Left cardiac atrium (tissue), 4 donors: ENCODE data around the gene OR52K2. TPM values are rescaled to one million over a fixed set of nuclear protein-coding genes. Genes with fewer than 3 reads are reported as not detected.
A peak's percentile ranks its signal among the peaks of the same experiment; 100 is the strongest.
"Not testable (repeated sequence)": the region's sequence is repeated elsewhere in the genome, so short reads cannot be mapped to it uniquely, and the experiment has no call there.

ENCODE experiments used
- ATAC-seq, 2 donors: fragments of 200-7000 bp; cut with Tn5 transposase; one replicate each; pipeline ENCODE4 v1.9.1; 2020; ENCODE audit warnings: mild to moderate bottlenecking in 2 of 2, moderate library complexity in 2 of 2
- DNase-seq: peaks from one replicate; pipeline ENCODE4 v3.0.0-alpha.2; 2020
- intact Hi-C, 2 donors: fragments of 100-400 bp; cut with DNase I; formaldehyde crosslinking; loops; one replicate each; pipeline versions ENCODE4 v1.14.1 to v1.15.1; 2022 to 2023
- total RNA-seq, 2 donors: library from RNA; stranded (reverse); fragmentation: NEBNext Ultra II Directional; extraction: Animal tissue kit (Norgen Biotek cat#: 25700); gene quantifications; one replicate each; pipeline ENCODE4 v1.2.1, GENCODE V29; 2021
- donor health status: DM: no; HTN: yes; CAD: no.
- donor health status: DM: no; HTN: yes; CAD: no; lungs with severe emphysema.
- donor health status: DM: yes; HTN: yes; CAD: no.
- donor health status: Dilated cardiomyopathy.

Gene OR52K2
- total RNA-seq, 2 donors from 2014 or later: not detected

DNA sequence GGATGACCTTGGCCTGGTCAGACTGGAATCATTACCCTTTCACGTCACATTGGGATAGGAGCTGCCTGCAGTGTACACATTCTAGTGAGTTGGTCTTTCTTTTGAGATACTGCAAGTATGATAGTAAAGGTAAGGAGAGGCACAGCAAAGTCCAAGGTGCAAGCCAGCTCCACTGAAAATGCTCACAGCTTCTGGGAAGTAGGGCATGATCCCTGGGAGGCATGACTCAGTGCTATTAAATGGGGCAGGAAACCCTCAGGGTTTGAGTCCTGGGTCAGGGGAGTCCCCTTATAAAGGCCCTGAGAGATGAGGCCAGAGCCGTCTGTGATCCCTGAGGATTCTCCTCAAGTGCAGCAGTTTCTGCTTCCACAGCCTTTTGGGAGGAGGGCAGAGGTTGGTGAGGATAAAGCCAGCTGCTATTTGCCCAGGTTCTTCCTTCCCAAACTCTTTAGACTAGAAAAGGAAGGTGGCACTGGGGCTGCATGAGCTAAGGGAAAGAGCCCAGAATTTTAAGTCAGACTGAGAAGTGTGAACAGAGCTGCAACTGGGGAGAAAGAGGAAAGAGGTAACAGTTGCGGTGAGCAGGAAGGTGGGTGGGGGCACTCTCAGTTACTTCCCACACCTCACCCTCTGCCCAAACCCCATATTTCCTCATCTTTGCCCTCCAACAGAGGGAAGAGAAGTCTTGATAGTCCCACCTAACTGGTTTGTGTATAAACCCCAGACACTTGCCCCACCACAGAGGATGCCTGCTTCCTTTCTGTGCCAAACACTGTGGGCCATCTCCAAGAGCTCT lies 18.9 kb downstream of the OR52K2 start:
- DNase-seq (no peak), ATAC-seq (no peak)
- intact Hi-C loops: no loop called here

DNA sequence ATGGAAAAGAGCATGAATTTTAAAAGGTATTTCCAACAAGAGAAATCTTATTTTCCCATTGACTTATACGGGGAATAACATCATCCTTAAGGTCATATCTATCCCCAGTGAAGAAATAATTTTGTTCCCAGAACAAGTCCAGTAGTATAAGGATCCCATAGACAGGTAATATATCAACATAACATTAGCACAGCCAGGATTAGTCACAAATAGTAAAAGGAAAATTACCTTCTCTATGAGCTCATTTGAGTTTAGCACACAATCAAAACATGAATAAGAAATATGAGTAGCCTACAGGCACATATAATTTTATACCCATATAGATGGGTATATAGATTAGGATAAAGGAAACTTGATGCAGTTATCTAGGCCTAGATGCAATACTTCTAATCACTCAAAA lies 30.5 kb downstream of the OR52K2 start:
- intact Hi-C loops: no loop called here
- no peak for ATAC-seq
- no peak for DNase-seq

DNA sequence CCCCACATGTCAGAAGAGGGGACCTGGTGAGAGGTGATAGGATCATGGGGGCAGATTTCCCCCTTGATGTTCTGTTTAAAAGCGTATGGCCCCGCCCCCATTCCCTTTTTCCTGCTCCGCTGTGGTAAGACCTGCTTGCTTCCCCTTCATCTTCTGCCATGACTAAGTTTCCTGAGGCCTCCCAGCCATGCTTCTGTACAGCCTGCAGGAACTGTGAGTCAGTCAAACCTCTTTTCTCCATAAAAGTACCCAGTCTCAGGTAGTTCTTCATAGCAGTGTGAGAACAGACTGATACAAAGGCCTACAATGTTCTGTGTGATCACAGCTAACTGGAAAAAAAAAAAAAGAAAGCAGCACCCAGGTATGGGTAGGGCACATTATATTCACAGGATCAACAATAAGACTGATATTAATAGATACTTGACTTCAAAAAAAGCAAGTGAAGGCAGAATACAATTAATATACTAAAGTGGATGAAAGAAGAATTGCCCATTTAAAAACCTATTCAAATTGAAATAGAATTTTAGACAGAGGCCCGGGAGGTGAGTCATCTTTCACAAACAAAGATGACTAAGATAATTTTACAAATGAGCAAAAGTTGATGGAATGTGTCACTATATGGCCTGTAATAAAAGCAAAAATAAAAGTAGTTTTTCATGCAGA lies 31.6 kb downstream of the OR52K2 start:
- intact Hi-C loops: no loop called here
- DNase-seq: no peak
- ATAC-seq: no peak

DNA sequence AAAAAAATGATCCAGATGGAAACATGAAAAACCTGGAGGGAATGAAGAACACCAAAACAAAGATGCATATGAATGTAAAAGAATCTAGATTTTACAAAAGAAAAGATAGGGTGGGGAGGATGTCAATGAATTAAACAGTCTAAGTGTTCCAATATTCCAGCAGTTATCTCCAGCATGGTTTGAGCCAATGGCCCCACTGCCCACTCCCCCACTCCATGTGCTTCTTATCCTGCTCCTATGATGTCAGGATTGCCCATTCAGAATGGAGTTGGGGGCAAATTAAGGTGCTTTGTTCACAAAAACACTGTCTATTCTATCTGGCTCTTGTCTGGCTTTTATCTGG lies 32.1 kb downstream of the OR52K2 start:
- intact Hi-C loops: no loop called here
- no peak for ATAC-seq
- no peak for DNase-seq

DNA sequence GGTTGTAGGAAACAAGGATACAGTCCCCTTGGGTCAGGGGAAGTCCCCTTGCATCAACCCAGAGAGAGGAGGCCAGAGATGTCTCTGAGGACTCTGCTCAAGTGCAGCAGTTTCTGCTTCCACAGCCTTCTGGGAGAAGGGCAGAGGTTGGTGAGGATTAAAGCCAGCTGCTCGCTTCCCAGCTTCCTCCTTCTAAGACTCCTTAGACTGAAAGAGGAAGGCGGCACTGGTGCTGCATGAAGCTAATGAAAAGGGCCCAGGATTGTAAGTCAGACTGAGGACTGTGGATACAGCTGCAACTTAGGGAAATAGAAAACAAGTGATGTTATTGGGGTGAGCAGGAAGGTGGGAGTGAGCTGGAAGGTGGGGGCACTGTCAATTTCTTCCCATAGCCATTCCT lies 33.4 kb downstream of the OR52K2 start, which contains the start of gene OR52K1:
OR52K1 (plus strand) TSS at position 202 of the 400 bp plus-strand sequence. CDS start 6,255 bp downstream, outside the sequence.
- ATAC-seq (peak in 1 of 2 donors; percentile 34), DNase-seq (no peak)
- intact Hi-C loops: no loop called here

DNA sequence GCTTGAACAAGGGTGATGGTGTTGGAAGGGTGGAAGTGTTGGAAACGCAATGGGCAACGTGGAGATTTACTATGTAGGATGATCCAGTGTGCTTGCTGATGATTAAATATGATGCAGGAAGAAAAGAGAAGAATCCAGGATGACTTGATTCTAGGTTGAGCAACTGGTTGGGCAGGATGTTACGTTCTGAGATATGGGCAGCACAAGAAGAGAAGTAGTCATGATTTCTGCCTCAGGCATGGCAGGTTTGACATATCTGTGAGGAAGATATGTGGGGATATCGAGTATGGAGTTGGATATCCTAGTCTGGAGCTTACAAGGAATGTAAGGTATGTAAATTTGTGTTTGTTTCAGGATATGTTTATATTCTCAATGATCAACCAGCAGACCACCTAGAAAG lies 35.2 kb downstream of the OR52K2 start:
- intact Hi-C loops: no loop called here
- no peak for ATAC-seq
- no peak for DNase-seq

DNA sequence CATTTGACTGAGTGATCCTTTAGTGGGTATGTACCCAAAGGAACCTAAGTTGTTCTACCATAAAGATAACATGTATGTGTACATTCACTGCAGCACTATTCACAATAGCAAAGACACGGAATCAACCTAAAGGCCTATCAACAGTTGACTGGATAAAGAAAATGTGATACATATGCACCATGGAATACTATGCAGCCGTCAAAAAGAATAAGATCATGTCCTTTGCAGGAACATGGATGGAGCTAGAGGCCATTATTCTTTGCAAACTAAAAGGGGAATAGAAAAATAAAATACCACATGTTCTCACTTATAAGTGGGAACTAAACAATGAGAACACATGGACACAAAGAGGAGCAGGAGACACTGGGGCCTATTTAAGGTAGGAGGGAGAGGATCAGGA lies 42.3 kb downstream of the OR52K2 start:
- DNase-seq, intact Hi-C loops, ATAC-seq: not testable (repeated sequence)

DNA sequence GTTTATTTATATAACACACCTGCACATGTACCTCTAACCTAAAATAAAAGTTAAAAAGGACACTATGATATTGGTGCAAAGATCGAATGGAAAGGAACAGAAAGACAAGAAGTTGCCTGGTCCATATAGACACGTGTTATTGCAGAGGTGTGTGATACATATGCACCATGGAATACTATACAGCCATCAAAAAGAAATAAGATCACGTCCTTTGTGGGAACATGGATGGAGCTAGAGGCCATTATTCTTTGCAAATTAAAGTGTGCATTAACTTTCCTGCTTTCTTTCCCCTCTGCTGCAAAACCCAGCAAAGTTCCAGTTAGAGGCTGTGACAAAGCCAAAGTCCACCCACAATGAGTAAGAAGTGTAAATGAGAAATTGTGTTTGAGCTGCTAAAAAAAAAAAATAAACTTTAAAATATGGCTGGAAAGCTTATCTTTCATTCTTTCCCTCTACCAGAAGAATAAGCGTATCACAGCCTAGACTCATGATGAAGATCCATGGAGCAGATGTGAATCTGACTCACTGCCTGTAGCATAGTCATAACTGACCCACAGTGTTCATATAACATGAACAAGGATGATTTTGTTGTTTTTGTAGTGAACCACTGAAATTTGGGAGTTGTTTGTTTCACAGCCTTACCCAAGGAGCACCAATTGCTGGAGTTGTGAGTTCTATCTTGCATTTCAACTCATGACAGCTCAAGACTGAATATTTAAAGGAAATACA lies 42.9 kb downstream of the OR52K2 start:
- no peak for DNase-seq
- intact Hi-C loops: no loop called here
- no peak for ATAC-seq

DNA sequence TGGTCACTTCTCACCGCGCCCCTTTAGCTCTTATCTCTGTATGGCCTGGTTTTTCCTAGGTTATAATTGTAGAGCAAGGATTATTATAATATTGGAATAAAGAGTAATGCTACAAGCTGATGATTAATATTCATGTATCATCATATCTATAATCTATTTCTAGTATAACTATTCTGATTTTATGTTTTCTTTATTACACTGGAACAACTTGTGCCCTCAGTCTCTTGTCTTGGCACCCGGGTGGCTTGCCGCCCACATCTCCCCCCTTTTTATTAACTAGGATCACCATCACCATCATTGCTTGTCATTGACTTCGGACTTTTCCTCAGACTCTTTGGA lies 44.4 kb downstream of the OR52K2 start:
- DNase-seq (no peak), ATAC-seq (no peak)
- intact Hi-C loops: loop anchor here in 1 of 2 donors (1.0 kb wide), 1 partner anchor 306 kb away; no protein-coding TSS in a partner anchor

DNA sequence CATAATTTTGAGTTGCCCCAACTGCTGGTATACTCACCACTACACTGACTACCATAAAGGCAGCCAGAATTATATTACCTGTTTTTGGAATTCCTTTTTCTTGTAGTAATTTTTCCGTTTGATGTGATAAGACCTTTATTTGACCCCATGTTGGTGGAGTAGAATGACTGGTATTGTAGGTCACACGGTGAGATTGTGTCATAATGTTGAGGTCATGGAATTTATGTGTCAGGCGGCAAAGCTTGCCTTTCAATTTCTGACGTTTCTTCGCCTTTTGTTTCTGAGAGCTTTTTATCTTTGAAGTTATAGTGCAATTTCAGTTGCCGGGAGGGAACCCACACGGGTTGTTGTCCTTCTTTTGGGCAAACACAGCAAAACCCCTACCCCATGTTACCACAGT lies 46.4 kb downstream of the OR52K2 start:
- intact Hi-C loops: loop anchor here in 1 of 2 donors (2.0 kb wide), 1 partner anchor 307 kb away; no protein-coding TSS in a partner anchor
- ATAC-seq (no peak), DNase-seq (no peak)

DNA sequence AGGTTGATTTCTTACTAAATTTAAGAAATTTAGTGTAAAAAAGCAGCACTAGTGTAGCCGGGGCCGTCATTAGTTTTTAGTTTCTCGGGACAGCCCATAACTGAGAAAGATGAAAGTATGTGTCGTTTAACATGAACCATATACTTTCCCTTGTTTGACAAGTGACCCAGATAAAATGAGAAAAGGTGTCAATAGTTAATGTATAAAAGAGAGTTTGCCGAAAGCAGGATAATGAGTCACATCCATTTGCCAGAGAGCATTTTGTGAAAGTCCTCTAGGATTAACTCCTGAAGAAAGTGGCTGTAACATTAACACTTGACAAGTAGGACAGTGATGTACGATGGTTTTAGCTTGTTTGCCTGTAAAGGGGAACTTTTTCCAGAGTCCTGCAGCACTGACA lies 46.9 kb downstream of the OR52K2 start:
- no peak for ATAC-seq
- intact Hi-C loops: loop anchor here in 1 of 2 donors (2.0 kb wide), 1 partner anchor 307 kb away; no protein-coding TSS in a partner anchor
- no peak for DNase-seq

DNA sequence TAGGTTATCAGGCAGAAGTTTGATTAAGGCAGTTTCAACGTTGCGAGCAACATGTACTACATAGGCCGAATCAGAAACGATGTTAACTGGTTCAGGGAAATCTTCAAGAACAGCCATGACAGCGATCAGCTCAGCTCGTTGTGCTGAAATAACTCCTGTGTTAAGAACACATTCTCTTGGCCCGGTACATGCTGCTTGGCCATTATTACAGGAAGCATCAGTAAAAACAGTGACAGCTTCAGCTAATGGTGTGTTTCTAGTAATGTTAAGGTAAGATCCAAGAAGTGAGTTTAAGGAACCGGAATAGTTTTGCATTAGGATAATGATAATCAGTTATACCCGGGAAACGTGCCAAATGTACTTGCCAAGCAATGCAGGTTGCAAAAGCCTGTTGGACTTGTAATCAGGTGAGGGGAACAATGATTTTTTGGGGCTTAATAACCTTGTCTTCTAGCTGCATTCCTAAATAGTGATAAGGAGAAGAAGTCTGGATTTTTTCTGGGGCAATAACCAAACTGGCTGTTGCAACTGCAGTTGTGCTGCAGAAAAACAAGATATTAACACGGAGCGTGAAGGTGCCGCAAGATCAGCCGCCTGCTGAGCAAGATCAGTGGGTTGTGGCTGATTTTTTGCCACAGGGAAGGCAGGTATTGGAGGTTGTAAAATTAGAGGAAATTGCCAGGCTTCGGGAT lies 47.6 kb downstream of the OR52K2 start:
- DNase-seq (no peak), ATAC-seq (peak in 1 of 2 donors; percentile 64)
- intact Hi-C loops: no loop called here

Other genes starting within 250 kb of the OR52K2 start
- gene OR52B4, start 80.9 kb upstream of the OR52K2 start, total RNA-seq: not detected
- 10 to 100 TPM in 1 of 2 donors, 1 to 10 TPM in 1; 9.7 to 11.0 TPM for gene TRIM21, start 55.6 kb upstream of the OR52K2 start, total RNA-seq
- gene OR52K1, start 33.4 kb downstream of the OR52K2 start, total RNA-seq: not detected
- gene OR52M1, start 95.9 kb downstream of the OR52K2 start, total RNA-seq: not detected
- not detected for gene OR52I2, start 132.4 kb downstream of the OR52K2 start, total RNA-seq
- gene OR52I1, start 144.7 kb downstream of the OR52K2 start, total RNA-seq: not detected
- 10 to 100 TPM in 1 of 2 donors, 1 to 10 TPM in 1; 9.4 to 10.3 TPM for gene TRIM68, start 158.9 kb downstream of the OR52K2 start, total RNA-seq
- not detected for gene OR51D1, start 188.2 kb downstream of the OR52K2 start, total RNA-seq
- under 1 TPM; 0.34 to 0.91 TPM for gene OR51E1, start 194.7 kb downstream of the OR52K2 start, total RNA-seq
- under 1 TPM; 0.09 to 0.31 TPM for gene OR51E2, start 248.6 kb downstream of the OR52K2 start, total RNA-seq